ENCODE results near the gene SLC9A9. TPM values are rescaled to one million over a fixed set of nuclear protein-coding genes. Genes with fewer than 3 reads are reported as not detected.
"Not testable (repeated sequence)": the region's sequence is repeated elsewhere in the genome, so short reads cannot be mapped to it uniquely, and the experiment has no call there.

The SLC9A9 gene
- total and polyA plus RNA-seq, 2 donors (not counting 1 experiment from before 2014, with no cell fraction given) = 14.3 to 74.0 TPM

GRCh38 chr3:143283432-143284128, 564.7 kb downstream of the SLC9A9 start:
- no peak for TF ChIP-seq EZH2 (IDR thresholded peaks at IDR 0.05; ENCODE audit: low read length, missing control alignments)
- TF ChIP-seq, protein P1, sequence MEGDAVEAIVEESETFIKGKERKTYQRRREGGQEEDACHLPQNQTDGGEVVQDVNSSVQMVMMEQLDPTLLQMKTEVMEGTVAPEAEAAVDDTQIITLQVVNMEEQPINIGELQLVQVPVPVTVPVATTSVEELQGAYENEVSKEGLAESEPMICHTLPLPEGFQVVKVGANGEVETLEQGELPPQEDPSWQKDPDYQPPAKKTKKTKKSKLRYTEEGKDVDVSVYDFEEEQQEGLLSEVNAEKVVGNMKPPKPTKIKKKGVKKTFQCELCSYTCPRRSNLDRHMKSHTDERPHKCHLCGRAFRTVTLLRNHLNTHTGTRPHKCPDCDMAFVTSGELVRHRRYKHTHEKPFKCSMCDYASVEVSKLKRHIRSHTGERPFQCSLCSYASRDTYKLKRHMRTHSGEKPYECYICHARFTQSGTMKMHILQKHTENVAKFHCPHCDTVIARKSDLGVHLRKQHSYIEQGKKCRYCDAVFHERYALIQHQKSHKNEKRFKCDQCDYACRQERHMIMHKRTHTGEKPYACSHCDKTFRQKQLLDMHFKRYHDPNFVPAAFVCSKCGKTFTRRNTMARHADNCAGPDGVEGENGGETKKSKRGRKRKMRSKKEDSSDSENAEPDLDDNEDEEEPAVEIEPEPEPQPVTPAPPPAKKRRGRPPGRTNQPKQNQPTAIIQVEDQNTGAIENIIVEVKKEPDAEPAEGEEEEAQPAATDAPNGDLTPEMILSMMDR (conservative IDR thresholded peaks at IDR 0.05 in 1 of 2, IDR thresholded peaks at IDR 0.05 in 1 of 2; ENCODE audit: low read depth in 1 of 2, low read length in 2 of 2) = no peak

GRCh38 chr3:143280984-143281383, 567.3 kb downstream of the SLC9A9 start:
- no peak for DNase-seq (ENCODE audit: low read depth in 2 of 2)
- H3K27me3 ChIP-seq (ENCODE audit: control insufficient read depth, insufficient read depth, low read length) = no peaks in the 10 kb centered on the region
- H3K9me3 ChIP-seq (ENCODE audit: control insufficient read depth, insufficient read depth, low read depth, low read length) = no peaks in the 10 kb centered on the region
- no peaks in the 10 kb centered on the region for H3K79me2 ChIP-seq (ENCODE audit: control insufficient read depth, insufficient read depth, low read length)
- H3K4me2 ChIP-seq (ENCODE audit: extremely low read depth, insufficient read depth, low read length) = no peak overlapping the region
- no peak for TF ChIP-seq EZH2 (IDR thresholded peaks at IDR 0.05; ENCODE audit: low read length, missing control alignments)
- TF ChIP-seq, protein P1 (conservative IDR thresholded peaks at IDR 0.05 in 1 of 2, IDR thresholded peaks at IDR 0.05 in 1 of 2; ENCODE audit: low read depth in 1 of 2, low read length in 2 of 2) = no peak
- no peaks in the 10 kb centered on the region for H3K4me1 ChIP-seq (ENCODE audit: control insufficient read depth, extremely low read depth, insufficient read depth, low read length)
- H4K20me1 ChIP-seq (ENCODE audit: control insufficient read depth, extremely low read depth, insufficient read depth, low read length) = no peaks in the 10 kb centered on the region
- no peak overlapping the region for H3K4me3 ChIP-seq (replicated peaks in 1 of 4; ENCODE audit: control extremely low read depth in 1 of 4, insufficient read depth in 1 of 4, low read depth in 3 of 4, low read length in 4 of 4)
- H3K36me3 ChIP-seq (ENCODE audit: control insufficient read depth, insufficient read depth, low read length) = no peaks in the 10 kb centered on the region
- no peak overlapping the region for H3K27ac ChIP-seq (ENCODE audit: insufficient read depth, low read length)
- H3K9ac ChIP-seq (ENCODE audit: insufficient read depth, low read length) = no peak overlapping the region
- no peak overlapping the region for H2AFZ ChIP-seq (ENCODE audit: low read length)

More at GRCh38 chr3:143283432-143284128, 564.7 kb downstream of the SLC9A9 start:
- no peaks in the 10 kb centered on the region for H3K36me3 ChIP-seq (ENCODE audit: control insufficient read depth, insufficient read depth, low read length)
- H3K4me3 ChIP-seq (replicated peaks in 1 of 4; ENCODE audit: control extremely low read depth in 1 of 4, insufficient read depth in 1 of 4, low read depth in 3 of 4, low read length in 4 of 4) = no peak overlapping the region
- no peaks in the 10 kb centered on the region for H3K27me3 ChIP-seq (ENCODE audit: control insufficient read depth, insufficient read depth, low read length)
- peak in 1 of 2 donors; percentile 55 for DNase-seq (ENCODE audit: low read depth in 2 of 2)
- no peak overlapping the region for H3K4me2 ChIP-seq (ENCODE audit: extremely low read depth, insufficient read depth, low read length)
- H3K4me1 ChIP-seq (ENCODE audit: control insufficient read depth, extremely low read depth, insufficient read depth, low read length) = no peaks in the 10 kb centered on the region
- no peak overlapping the region for H3K27ac ChIP-seq (ENCODE audit: insufficient read depth, low read length)
- no peak overlapping the region for H3K9ac ChIP-seq (ENCODE audit: insufficient read depth, low read length)
- H4K20me1 ChIP-seq (ENCODE audit: control insufficient read depth, extremely low read depth, insufficient read depth, low read length) = no peaks in the 10 kb centered on the region
- H3K9me3 ChIP-seq (ENCODE audit: control insufficient read depth, insufficient read depth, low read depth, low read length) = no peaks in the 10 kb centered on the region
- H3K79me2 ChIP-seq (ENCODE audit: control insufficient read depth, insufficient read depth, low read length) = no peaks in the 10 kb centered on the region
- H2AFZ ChIP-seq (ENCODE audit: low read length) = no peak overlapping the region

DNA sequence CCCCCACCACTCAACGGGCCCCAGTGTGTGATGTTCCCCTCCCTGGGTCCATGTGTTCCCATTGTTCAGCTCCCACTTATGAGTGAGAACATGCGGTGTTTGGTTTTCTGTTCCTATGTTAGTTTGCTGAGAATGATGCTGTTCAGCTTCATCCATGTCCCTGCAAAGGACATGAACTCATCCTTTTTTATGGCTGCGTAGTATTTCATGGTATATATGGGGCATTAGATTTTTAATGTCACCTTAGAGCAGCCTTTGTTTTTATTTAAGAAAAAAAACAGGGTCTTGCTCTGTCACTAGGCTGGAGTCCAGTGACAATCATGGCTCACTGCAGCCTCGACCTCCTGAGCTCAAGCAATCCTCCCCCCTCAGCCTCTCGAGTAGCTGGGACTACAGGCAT, 568.7 kb downstream of the SLC9A9 start:
- H3K4me2 ChIP-seq (ENCODE audit: extremely low read depth, insufficient read depth, low read length); H3K27ac ChIP-seq (ENCODE audit: insufficient read depth, low read length); H3K79me2 ChIP-seq (ENCODE audit: control insufficient read depth, insufficient read depth, low read length); H3K36me3 ChIP-seq (ENCODE audit: control insufficient read depth, insufficient read depth, low read length); H2AFZ ChIP-seq (ENCODE audit: low read length); H3K4me3 ChIP-seq (replicated peaks in 1 of 4; ENCODE audit: control extremely low read depth in 1 of 4, insufficient read depth in 1 of 4, low read depth in 3 of 4, low read length in 4 of 4); H3K9ac ChIP-seq (ENCODE audit: insufficient read depth, low read length); DNase-seq (ENCODE audit: low read depth in 2 of 2); H3K4me1 ChIP-seq (ENCODE audit: control insufficient read depth, extremely low read depth, insufficient read depth, low read length); H3K9me3 ChIP-seq (ENCODE audit: control insufficient read depth, insufficient read depth, low read depth, low read length); H4K20me1 ChIP-seq (ENCODE audit: control insufficient read depth, extremely low read depth, insufficient read depth, low read length); H3K27me3 ChIP-seq (ENCODE audit: control insufficient read depth, insufficient read depth, low read length): not testable (repeated sequence)

Measured in fibroblast of lung (primary cell).